GM21360 (cell line): ENCODE measurements around the gene SELENOP.
"Not testable (repeated sequence)": the region's sequence is repeated elsewhere in the genome, so short reads cannot be mapped to it uniquely, and the experiment has no call there.

Experiments used
- ATAC-seq: cut with Tn5 transposase; IDR thresholded peaks from one replicate; pipeline ENCODE4 v1.9.1; 2021; ENCODE audit warnings: mild to moderate bottlenecking, moderate library complexity; ENCODE audit not compliant: unreplicated experiment

The SELENOP gene, protein sequence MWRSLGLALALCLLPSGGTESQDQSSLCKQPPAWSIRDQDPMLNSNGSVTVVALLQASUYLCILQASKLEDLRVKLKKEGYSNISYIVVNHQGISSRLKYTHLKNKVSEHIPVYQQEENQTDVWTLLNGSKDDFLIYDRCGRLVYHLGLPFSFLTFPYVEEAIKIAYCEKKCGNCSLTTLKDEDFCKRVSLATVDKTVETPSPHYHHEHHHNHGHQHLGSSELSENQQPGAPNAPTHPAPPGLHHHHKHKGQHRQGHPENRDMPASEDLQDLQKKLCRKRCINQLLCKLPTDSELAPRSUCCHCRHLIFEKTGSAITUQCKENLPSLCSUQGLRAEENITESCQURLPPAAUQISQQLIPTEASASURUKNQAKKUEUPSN

DNA sequence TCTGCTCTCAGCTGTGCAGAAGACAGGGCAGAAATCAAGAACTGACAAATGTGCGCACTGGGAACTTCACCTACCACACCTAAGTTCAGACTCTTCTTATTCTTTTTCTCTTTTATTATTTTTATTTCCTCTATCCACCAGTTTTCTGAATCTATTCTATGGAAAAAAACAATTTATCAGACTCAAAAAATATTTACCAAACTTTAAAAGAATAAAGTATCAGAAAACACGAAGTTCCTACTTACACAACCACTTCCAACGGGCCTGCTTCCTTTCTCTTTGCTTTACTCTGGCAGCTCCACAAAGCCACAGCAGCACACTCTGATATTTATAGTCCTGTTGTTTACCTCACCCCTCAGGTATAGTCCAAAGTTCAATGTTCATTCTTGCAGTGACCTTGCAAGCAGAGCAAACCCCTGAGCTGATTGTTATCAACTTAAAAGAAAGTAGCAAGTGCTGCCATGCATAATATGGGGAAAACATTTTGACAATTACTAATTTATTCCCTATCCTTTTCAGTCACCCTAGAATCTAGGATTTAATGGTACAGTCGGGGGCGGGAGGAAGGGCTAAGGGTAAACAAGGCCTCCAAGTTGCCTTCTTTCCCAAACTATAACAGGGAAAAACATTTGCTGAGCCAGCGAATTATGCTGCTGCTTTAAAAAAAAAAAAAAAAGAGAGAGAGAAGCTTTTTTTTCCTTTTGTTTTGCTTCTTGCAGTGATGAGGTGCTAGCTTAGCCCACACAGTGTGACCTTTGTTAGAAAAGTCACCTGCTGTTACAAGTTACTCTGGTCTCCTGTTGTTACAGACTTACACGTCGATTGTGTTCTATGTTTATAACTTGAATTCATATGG is at the start of gene SELENOP:
SELENOP (minus strand) TSS at position 302 of the 856 bp plus-strand sequence. CDS start 3,539 bp downstream, outside the sequence.
- ATAC-seq = no peak

DNA sequence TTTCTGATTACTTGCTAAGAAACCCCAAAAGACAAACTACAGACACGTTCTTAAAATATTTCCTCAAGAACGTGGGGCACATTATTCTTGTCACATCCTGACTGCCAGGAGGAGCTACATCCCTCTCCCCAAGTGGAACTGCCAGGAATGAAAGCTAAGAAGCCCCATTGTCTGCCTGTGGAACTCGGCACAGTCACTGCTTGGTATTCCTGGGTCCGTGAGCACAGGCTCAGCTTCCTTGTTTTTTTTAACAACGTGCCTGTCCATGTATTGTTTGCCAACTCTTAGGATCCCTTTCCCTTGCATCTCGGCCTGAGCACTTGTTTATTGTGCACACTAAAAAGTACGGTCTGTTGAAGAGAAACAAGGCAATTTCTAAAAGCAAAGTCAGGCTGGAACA is 47.0 kb upstream of the SELENOP start:
- no peak for ATAC-seq

DNA sequence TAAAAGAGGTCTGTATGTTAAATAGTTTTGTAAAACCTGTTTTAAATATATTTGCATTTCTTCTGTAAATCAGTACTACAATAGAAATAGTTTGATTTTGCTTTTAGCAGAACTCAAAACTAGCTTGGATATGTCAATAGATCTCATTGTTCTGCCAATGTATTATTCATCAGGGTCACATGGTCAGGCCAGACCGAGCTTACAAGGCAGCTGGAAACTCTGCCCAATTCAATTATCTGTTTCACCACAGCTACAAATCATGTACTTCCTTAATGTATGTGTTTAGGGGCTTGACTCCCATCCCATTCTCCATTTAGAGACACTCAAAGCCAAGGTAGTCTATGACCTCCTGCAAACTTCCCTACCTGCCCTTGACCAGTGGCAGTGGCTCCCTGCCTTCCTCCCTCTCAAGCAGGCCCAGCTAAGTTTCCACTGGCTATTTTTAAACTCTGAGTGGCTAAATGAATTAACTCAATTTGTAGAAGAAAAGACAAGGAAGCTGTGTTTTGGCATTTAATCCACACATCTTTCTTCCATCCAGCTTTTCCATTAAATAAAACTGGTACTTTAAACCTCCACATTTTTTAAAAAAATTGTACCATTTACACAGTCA is 46.4 kb upstream of the SELENOP start:
- no peak for ATAC-seq

DNA sequence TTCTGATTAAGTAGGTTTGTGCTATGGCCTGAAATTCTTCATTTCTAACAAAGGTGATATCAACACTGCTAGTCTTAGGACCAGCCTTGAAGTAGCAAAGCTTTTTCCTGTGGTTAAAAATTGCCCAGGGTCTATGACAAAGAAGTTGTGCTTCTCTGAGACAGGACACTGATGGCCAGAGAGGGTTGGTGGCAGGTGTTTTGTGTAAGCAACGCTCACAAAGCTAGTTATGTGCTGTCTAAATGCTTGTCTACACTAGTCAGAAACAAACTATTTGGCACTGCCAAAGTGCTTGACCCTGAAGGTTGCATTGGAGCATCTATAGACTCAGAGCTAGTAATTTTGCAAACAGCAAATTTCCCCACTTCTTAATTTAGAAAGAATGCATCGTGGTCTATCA is 44.1 kb upstream of the SELENOP start:
- ATAC-seq = no peak

DNA sequence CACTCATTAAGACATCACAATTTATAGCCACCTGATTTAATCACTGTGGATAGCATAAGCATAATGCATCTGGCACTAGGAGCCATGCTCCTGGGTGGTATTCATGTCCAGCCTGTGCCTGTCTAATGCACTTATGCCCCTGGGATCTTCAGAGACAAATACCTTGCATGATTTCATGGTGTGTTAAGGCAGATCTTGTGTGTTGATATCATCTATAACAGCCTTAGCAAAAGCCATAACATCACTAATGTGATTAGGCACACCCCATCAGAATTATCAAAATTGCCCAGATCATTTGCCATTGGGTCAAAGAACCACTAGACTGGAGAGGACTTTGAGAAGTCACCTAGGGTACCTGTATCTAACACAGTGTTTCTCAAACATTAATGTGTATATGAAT is 43.7 kb upstream of the SELENOP start:
- no peak for ATAC-seq

DNA sequence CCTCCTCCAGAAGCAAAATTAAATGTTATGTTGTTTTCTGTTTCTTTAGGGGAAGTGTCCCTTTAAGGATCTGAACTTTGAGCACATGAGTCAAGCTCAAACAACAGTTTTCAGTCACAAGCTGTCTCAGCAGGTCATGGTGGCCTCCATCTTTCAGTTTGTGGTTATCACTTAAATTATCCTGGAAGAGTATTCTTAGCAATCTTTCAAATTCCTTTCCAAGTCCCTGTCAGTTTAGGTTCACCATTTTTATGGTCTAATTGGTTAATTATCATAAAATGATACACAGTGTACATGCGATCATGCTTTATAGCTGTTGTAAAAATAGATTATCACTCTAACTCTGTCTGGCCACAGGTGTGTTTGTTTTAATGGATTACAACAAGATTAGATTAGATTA is 43.1 kb upstream of the SELENOP start:
- no peak for ATAC-seq

DNA sequence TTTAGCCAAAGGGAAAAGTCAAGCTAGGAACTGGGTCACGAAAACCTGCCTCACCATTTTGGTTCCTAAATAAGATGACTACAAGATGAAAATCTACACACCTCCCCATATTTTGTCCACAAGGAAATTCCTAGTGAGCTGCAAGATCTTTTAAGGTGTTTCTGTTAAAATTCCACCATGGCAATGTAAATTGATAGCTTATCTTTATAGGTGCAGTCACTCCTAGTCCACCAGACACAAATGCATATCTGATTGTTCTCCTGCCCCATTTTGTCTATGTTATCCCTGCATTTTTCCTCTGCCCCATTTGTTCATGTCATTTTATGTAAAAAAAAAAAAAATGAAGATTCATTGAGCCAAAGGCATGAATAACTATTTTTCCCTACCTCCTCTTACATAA is 41.1 kb upstream of the SELENOP start:
- ATAC-seq = no peak

DNA sequence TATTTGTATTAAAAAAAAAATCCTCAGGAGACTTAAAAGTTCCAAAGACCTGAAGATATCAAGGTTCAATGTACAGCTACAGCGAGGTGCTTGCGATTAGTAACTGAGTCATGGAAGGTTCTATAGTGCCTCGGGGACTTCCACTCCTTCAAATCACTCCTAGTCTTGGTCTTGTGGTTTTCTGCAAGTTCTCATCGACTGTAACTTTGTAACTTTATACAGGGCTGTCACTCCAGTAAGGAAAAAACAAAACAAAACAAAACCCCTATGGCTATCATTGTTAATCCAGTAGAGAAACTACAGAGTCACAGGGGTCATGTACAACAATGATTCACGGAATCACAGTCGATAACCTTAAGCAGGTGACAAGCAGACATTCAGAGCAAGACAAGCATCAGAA is 39.8 kb upstream of the SELENOP start:
- no peak for ATAC-seq

DNA sequence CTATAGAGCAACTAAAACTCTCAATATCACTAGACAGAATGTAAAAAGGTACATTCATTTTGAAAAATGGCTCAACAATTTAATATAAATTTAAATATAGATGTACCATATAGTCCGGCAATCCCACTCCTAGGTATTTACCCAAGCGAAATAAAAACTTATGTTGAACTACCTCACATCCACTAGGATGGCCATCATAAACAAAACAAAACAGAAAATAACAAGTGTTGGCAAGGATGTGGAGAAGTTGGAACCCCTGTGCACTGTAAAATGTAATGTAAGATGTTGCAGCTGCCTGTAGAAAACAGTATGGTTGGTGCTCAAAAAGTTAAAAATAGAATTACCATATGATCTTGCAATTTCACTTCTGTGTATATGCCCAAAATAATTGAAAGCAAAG is 36.9 kb upstream of the SELENOP start:
- no peak for ATAC-seq

DNA sequence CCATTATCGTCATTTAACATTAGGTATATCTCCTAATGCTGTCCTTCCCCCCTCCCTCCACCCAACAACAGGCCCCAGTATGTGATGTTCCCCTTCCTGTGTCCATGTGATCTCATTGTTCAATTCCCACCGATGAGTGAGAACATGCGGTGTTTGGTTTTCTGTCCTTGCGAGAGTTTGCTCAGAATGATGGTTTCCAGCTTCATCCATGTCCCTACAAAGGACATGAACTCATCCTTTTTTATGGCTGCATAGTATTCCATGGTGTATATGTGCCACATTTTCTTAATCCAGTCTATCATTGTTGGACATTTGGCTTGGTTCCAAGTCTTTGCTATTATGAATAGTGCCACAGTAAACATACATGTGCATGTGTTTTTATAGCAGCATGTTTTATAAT is 32.7 kb upstream of the SELENOP start:
- ATAC-seq = not testable (repeated sequence)

DNA sequence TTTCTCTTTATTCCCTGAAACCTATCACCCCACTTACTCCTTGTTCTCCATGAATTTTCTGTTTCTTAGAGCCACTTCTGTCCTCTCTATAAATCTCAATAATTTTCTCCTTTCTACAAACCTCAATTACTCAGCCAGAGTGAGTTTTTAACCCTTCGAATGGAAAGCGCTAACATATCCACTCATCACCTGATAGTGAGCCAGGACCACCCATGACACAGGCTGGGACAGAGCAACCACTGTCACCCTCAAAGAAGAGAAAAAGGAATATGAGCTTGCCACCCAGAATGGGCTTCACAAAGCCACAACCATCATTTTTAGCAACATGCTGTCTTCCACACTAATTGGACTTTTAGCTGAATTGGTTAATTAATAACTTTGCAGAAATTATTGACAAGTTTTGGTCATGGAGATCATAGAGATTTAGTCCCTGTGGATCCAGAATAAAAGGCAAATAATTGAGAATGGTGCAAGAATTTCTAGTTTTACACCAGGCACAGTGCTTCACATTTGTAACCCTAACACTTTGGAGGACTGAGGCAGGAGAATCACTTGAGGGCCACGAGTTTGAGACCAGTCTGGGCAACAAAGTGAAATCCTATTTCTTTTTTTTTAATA is 32.1 kb upstream of the SELENOP start:
- no peak for ATAC-seq

DNA sequence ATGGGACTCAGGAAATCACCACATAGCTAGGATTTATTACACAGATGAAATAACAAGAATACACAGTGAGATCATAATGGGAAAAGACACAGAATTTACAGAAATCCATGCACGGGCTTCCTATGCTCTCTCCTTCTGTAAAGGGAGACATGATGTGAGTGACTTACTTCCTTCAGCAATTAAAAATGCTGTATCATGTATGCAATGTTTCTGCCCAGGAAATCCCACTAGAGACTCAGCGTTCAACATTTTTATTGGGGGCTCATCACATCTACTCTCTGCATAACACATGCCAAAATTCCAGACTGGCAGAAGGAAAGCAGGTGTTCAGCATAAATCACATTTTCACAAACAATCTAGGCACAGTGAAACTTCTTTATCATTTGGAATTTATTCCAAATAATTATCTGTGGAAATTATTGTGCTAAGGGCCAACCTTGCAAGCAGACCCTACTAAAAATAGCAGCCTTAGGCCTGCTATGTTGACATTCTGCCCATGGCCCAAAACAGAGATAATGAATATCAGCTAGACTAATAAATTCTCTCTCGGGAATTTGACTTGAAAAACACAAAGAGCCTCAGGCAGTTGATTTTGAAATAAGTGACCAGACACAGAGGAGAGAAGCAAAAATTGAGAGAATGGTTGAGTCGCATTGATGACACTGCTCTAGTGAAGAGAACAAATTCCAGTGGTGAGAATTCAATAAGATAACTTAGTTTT is 31.4 kb upstream of the SELENOP start:
- no peak for ATAC-seq

DNA sequence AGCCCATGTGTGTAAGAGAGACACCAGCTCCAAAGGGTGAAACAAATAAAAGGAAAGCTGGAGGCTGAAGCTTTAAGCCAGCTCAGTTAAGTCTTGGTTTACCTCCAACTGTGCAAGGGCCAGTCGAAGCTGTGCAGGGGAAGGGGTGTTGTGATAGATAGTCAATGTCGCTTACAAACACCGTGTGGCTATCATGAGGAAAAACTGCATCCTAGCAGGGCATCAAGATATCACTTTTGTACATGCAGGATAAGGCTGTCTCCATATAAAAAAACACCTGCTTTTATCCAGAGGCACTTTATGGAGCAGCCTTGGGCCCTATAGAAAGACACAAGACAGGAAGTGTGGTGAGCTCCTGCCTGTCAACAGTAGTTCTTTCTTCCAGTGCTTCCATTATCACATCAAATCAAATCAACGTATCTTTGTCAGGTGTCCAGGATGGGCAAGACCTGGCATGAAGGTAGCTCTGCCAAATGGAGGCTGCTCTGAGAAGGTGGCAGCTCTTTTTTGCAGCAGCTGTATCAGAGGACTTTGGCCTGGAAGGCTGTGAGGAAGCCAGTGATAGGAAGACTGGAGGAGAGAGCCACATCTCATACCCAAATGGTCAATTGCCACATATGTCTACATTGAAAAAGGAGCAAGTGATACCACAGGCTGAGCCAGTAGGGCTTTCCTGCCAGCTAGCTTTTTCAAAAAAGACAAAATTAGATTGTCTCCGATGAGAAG is 29.3 kb upstream of the SELENOP start:
- ATAC-seq = no peak

DNA sequence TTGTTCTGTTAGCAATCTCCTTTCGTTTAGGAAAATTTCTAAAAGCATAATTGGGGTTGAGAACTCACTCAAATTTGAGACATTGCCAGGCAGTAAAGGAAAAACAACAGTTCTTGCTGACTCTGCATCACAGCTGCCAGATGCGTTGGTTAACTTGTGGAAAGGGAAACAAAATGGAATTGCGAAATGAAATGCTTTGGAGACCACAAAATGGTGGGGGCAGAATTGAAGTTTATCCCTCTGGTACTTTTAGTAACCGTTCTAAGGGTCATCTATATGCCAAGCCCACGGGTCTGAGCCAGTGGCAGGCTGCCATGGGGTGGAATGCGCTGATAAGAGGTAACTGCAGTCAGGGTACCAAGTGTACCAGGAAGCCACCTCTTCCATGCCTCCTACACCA is 28.6 kb upstream of the SELENOP start:
- no peak for ATAC-seq

DNA sequence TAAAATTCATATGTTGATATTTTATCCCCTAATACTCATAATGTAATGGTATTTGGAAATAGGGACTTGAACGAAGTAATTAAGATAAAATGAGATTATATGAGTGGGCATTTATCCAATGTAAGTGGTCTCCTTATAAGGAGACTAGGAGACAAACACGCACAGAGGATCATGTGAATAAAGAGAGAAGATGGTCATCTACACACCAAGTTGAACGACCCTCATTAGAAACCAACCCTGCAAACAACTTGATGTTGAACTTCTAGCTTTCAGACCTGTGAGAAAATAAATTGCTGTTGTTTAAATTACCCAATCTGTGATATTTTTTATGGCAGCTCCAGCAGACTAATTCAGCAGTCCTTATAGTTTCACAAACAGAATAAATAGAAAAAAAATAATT is 27.5 kb upstream of the SELENOP start:
- ATAC-seq = no peak

DNA sequence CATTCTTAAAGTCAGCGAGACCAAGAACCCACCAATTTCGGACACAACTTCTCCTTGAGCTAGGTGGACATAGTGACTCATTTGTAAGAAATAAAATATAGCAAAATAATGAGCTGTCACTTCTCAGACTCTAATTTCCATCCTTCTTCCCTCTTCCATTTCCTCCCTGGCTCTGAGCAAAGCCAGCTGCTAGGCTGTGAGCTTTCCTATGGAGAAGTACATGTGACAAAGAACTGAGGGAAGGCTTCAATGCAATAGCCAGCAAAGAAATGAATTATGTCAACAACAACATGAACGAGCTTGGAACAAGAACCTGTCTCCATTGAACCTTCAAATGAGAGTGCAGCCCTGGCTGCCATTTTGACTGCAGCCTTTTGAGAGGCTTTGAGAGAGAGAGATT is 25.9 kb upstream of the SELENOP start:
- no peak for ATAC-seq

DNA sequence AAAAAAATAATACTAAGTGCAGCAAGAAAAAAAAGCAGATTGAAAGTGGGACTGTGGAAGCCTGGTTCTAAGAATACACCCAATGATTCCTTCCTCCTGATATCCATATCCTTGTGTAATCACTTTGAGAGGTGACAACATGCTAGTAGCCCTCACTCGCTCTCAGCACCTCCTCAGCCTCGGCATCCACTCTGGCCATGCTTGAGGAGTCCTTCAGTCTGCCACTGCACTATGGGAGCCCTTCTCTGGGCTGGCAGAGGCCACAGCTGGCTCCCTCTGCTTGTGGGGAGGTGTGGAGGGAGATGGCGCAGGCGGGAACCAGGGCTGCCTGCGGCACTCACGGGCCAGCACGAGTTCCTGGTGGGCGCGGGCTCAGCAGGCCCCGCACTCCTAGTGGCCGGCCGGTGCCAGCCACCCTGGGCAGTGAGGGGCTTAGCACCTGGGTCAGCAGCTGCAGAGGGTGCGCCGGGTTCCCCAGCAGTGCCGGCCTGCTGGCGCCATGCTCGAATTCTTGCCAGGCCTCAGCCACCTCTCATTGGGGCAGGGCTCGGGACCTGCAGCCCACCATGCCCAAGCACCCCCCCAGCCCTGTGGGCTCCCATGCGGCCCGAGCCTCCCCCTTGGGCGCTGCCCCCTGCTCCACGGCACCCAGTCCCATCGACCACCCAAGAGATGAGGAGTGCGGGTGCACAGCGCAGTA is 24.5 kb upstream of the SELENOP start:
- ATAC-seq = no peak

DNA sequence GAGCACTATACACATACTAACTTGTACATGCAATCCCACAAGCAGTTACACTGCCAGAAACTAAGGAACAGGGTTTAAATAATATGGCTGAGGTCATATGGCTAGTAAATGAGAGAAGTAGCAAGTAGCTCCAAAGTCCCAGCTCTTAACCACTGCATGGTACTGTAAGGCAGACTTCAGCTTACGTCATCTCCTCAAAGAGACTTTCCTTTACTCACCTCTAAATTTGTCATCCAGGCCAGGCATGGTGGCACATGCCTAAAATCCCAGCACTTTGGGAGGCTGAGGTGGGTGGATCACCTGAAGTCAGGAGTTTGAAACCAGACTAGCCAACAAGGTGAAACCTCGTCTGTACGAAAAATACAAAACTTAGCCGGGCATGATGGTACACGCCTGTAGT is 20.4 kb upstream of the SELENOP start:
- no peak for ATAC-seq

DNA sequence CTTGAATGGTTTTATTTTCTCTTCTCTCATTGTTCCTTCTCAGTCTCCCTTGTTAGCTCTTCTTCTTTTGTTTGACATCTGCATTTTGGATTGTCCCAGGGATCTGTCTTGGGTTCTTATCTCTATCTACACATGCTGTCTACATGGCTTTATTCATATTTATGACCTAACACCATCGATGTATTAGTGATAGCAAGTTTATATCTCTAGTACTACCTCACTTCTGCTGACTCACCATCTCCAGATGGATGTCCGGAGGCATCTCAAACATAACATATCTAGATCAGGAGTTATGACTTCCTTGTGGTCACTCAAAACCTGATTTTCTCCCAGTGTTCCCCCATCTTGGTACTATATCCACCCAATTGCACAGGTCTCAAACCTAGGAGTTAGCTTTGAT is 19.2 kb upstream of the SELENOP start:
- no peak for ATAC-seq
